Stimulated activated CD8-positive, alpha-beta memory T cell treated with anti-CD3 and anti-CD28 coated beads, Interleukin-7, amount 100 ng/mL, for 4 hours (primary cell): ENCODE results near the gene ENOX1.

Experiments
- DNase-seq, 2 donors: peaks; one replicate each; pipeline ENCODE4 v3.0.0-alpha.2; 2020; ENCODE audit warnings: low read depth in 2 of 2

The ENOX1 gene

GRCh38 chr13:43388282-43389034 lies 398.3 kb downstream of the ENOX1 start:
- DNase-seq = no peak

- no peak for DNase-seq
Observed at GRCh38 chr13:43387880-43388279, 398.9 kb downstream of the ENOX1 start.

- no peak for DNase-seq
Observed at GRCh38 chr13:43383498-43384165, 403.1 kb downstream of the ENOX1 start.

- DNase-seq = no peak
Observed at GRCh38 chr13:43379738-43380137, 407.0 kb downstream of the ENOX1 start.

- DNase-seq = no peak
Observed at GRCh38 chr13:43377973-43378372, 408.8 kb downstream of the ENOX1 start.

GRCh38 chr13:43377149-43377548 lies 409.6 kb downstream of the ENOX1 start:
- no peak for DNase-seq

GRCh38 chr13:43376596-43376995 lies 410.2 kb downstream of the ENOX1 start:
- DNase-seq = no peak

GRCh38 chr13:43375797-43376465 lies 410.8 kb downstream of the ENOX1 start:
- no peak for DNase-seq

GRCh38 chr13:43374621-43375020 lies 412.2 kb downstream of the ENOX1 start:
- DNase-seq = no peak

- DNase-seq = no peak
Observed at GRCh38 chr13:43373400-43373799, 413.4 kb downstream of the ENOX1 start.

- no peak for DNase-seq
Observed at GRCh38 chr13:43370842-43371241, 415.9 kb downstream of the ENOX1 start.

GRCh38 chr13:43369319-43369718 lies 417.5 kb downstream of the ENOX1 start:
- no peak for DNase-seq

- no peak for DNase-seq
Observed at GRCh38 chr13:43368003-43368402, 418.8 kb downstream of the ENOX1 start.

GRCh38 chr13:43365039-43365344 lies 421.8 kb downstream of the ENOX1 start:
- no peak for DNase-seq

GRCh38 chr13:43364210-43365038 lies 422.3 kb downstream of the ENOX1 start:
- no peak for DNase-seq

- DNase-seq = no peak
Observed at GRCh38 chr13:43363156-43363953, 423.4 kb downstream of the ENOX1 start.

GRCh38 chr13:43362556-43362955 lies 424.2 kb downstream of the ENOX1 start:
- DNase-seq = no peak

GRCh38 chr13:43360892-43361610 lies 425.7 kb downstream of the ENOX1 start:
- no peak for DNase-seq

GRCh38 chr13:43360171-43360570 lies 426.6 kb downstream of the ENOX1 start:
- DNase-seq = no peak

GRCh38 chr13:43359536-43359935 lies 427.2 kb downstream of the ENOX1 start:
- no peak for DNase-seq

- no peak for DNase-seq
Observed at GRCh38 chr13:43357564-43357963, 429.2 kb downstream of the ENOX1 start.
